Right kidney (tissue), 1 donor: ENCODE measurements around the gene GREB1.

ENCODE experiments used
- DNase-seq: peaks from one replicate; pipeline ENCODE4 v3.0.0-alpha.2; 2016

GREB1 gene

GRCh38 chr2:11663427-11663826 lies 129.6 kb downstream of the GREB1 start:
- DNase-seq, result no peak

- DNase-seq, result no peak
These were observed 131.2 kb downstream of the GREB1 start for GRCh38 chr2:11665028-11665427.

- DNase-seq, result no peak
These were observed 131.9 kb downstream of the GREB1 start for GRCh38 chr2:11665510-11666362.

- DNase-seq, result no peak
These were observed 133.3 kb downstream of the GREB1 start for GRCh38 chr2:11667194-11667593.

- DNase-seq, result no peak
These were observed 134.2 kb downstream of the GREB1 start for GRCh38 chr2:11667866-11668637.

GRCh38 chr2:11669454-11670291 lies 135.8 kb downstream of the GREB1 start, which contains the start of gene NTSR2:
TSS of gene NTSR2 (minus strand) at chr2:11670195. CDS start at chr2:11670129, 66 bp downstream.
- DNase-seq, result peak; percentile 79

GRCh38 chr2:11672407-11672806 lies 138.6 kb downstream of the GREB1 start:
- DNase-seq, result no peak

GRCh38 chr2:11674983-11675382 lies 141.1 kb downstream of the GREB1 start:
- no peak for DNase-seq

- DNase-seq, result no peak
These were observed 141.7 kb downstream of the GREB1 start for GRCh38 chr2:11675423-11676112.

- DNase-seq, result no peak
These were observed 142.8 kb downstream of the GREB1 start for GRCh38 chr2:11676640-11677039.

GRCh38 chr2:11677136-11678055 lies 143.6 kb downstream of the GREB1 start:
- DNase-seq, result no peak

- DNase-seq, result no peak
These were observed 144.6 kb downstream of the GREB1 start for GRCh38 chr2:11678306-11678960.

- DNase-seq, result no peak
These were observed 145.2 kb downstream of the GREB1 start for GRCh38 chr2:11679016-11679415.

- DNase-seq, result no peak
These were observed 145.8 kb downstream of the GREB1 start for GRCh38 chr2:11679486-11680181.

GRCh38 chr2:11680182-11680900 lies 146.5 kb downstream of the GREB1 start:
- DNase-seq, result no peak

- no peak for DNase-seq
These were observed 147.3 kb downstream of the GREB1 start for GRCh38 chr2:11680901-11681721.

GRCh38 chr2:11681722-11682589 lies 148.1 kb downstream of the GREB1 start:
- DNase-seq, result no peak
